SK-N-MC (cell line): Measurements from ENCODE around the gene PSMC3.

Source experiments
- EZH2 ChIP-seq: fragments of 200-600 bp; sonication (generic); IDR thresholded peaks from one replicate; pipeline ENCODE4 v1.6.1; 2017; ENCODE audit warnings: antibody characterized with exemption
- POLR2AphosphoS5 ChIP-seq: IDR thresholded peaks from 2 replicates; pipeline ENCODE4 v1.6.1; 2012; ENCODE audit warnings: mild to moderate bottlenecking, low read depth, low read length, borderline replicate concordance

GRCh38 chr11:47392546-47393162, 33.6 kb downstream of the PSMC3 start:
- no peak for TF ChIP-seq EZH2
- TF ChIP-seq POLR2AphosphoS5, result no peak
